NCI-H128 (cell line): Measurements from ENCODE around the gene CYP4F3.
"Not testable (repeated sequence)": the region's sequence is repeated elsewhere in the genome, so short reads cannot be mapped to it uniquely, and the experiment has no call there.

Experiments used
- DNase-seq: peaks from one replicate; lab custom pipeline; 2025; ENCODE audit not compliant: unreplicated experiment; lab: John Stamatoyannopoulos, UW

The CYP4F3 gene

DNA sequence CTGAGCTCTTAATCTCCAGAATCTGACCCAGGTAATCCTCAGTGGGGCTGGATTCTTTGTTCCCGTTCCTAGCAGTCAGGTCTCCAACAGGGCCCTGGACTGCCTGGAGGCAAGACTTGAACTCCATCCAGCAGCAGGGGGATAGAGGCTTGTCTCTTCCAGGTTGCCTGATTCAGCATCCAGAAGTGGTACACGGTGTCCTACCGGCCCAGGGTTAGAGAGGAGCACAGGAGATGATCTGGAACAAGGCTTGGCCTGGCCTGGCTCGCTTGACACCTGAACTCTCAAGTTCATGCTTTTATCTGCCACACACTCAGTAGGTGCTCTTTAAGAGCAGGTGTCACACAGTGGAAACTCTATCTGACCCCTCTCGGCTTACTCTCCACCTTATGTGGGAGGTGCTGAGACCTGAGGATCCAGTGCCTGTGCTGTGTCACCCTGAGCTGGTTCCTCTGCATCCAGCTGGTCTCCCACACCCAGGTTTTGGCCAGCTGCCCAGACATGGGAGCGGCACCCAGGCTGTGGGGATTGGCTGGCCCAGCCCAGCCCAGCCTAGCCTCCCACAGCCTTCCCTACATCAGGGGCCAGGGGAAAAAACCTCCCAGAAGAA is at the start of gene CYP4F3:
CYP4F3 (plus strand) TSS at position 604 of the 610 bp plus-strand sequence. CDS start 519 bp downstream, outside the sequence.
- no peak for DNase-seq

DNA sequence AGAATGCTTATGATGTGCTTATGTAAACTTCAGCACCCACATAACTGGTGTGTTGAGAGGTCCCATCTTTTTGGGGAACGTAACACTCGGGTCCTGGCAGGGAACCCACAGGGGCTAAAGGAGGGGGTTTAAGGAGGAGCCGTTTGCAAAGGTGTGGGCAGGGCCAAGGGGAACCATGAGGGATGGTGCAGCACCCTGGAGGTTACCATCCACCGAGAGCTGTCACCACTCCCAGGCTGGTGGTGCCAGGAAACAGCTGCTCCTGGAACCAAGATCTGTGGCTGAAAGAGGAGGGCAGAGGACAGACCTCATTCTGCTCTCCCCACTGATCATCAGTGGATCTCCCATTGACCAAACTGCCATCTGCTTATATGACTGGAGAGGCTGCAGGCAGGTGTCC is 48.9 kb upstream of the CYP4F3 start:
- DNase-seq: no peak

DNA sequence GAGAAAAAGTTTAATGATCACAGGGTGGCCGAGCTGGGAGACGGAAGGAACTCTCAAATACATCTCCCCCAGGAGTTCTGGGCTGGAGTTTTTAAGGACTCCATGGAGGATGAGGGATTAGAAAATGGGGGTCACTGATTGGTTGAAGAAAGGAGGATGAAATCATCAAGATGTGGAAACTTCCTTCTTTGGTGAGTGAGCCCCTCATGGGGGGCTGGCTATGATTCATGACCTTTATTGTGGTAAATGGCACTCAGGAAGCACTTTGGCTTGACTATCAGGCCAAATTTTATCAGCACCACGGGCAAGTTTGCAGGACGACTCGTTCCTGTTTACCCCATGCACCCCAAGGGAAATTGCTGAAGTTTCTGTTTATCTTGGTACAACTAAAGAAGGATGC is 48.2 kb upstream of the CYP4F3 start:
- DNase-seq: not testable (repeated sequence)

- DNase-seq: not testable (repeated sequence)
Measured at GRCh38 chr19:15593766-15594165, 46.9 kb upstream of the CYP4F3 start.

- no peak for DNase-seq
Measured at GRCh38 chr19:15595069-15595468, 45.6 kb upstream of the CYP4F3 start.

DNA sequence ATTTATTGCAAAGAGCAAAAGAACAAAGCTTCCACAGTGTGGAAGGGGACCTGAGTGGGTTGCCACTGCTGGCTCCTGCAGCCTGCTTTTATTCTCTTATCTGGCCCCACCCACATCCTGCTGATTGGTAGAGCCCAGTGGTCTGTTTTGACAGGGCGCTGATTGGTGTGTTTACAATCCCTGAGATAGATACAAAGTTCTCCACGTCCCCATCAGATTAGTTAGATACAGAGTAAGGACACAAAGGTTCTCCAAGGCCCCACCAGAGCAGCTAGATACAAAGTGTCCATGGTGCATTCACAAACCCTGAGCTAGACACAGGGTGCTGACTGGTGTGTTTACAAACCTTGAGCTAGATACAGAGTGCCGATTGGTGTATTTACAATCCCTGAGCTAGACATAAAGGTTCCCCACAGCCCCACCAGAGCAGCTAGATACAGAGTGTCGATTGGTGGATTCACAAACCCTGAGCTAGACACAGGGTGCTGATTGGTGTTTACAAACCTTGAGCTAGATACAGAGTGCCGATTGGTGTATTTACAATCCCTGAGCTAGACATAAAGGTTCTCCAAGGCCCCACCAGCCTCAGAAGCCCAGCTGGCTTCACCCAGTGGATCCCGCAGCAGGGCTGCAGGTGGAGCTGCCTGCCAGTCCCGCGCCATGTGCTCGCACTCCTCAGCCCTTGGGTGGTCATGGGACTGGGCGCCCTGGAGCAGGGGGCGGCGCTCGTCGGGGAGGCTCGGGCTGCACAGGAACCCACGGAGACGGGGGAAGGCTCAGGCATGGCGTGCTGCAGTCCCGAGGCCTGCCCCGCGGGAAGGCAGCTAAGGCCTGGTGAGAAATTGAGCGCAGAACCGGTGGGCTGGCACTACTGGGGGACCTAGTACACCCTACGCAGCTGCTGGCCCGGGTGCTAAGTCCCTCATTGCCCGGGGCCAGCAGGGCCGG is 32.4 kb upstream of the CYP4F3 start:
- not testable (repeated sequence) for DNase-seq

DNA sequence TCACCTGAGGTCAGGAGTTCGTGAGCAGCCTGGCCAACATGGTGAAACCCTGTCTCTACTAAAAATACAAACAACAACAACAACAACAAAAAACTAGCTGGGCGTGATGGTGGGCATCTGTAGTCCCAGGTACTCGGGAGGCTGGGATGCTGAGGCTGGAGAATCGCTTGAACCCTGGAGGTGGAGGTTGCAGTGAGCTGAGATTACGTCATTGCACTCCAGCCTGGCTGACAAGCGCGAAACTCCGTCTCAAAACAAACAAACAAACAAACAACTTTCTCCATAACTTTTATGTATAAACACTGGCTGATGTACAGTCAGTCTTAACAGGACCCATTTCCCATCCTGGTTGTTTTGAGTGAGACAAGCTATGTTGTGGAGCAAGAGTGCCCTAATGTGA is 31.4 kb upstream of the CYP4F3 start:
- DNase-seq: no peak

- DNase-seq: no peak
Measured at GRCh38 chr19:15612342-15612741, 28.4 kb upstream of the CYP4F3 start.

GRCh38 chr19:15613338-15613737 is 27.4 kb upstream of the CYP4F3 start:
- no peak for DNase-seq

DNA sequence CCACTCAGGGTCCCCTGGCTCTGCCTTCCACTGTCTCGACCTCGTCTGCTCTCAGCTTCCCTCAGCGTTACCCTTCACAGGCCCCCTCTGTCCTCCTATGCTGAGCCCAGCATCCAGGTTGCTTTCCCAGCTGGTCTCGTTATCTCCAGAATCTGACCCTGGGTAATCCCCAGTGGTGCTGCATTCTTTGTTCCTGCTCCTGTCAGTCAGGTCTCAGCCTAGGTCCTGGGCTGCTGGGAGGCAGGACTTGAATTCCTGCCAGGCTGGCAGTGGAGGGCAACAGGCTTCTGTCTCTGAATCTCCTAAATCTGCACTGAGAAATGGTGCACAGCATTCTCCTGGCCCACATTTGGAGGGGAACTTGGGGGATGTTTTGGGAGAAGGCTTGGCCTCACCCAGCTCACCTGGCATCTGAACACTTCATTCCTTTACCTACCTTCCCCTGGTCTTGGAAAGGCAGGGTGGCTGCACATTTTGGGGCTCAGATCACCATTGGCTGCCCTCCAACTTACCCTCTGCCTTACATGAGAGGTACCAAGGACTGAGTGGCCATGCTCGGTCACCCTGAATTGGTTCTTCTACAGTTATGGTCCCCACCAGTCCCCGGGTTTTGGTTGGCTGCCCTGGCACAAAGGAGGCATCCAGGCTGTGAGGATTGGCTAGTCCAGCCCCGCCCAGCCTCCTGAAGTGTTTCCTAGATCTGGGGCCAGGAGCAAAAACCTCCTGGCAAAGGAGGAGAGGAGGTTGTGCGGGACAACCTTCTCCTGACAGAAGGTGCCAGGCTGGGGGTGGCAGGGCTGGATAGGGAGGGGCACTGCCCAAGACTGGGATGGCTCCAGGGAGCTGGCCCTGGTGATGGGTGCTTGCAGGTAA is 26.0 kb upstream of the CYP4F3 start, which contains the start of gene CYP4F8:
CYP4F8 (plus strand) TSS at position 712 of the 873 bp plus-strand sequence. CDS start 399 bp downstream, outside the sequence.
- no peak for DNase-seq

GRCh38 chr19:15615526-15615925 is 25.2 kb upstream of the CYP4F3 start:
- DNase-seq: no peak

GRCh38 chr19:15616183-15616582 is 24.5 kb upstream of the CYP4F3 start:
- DNase-seq: no peak

- no peak for DNase-seq
Measured at GRCh38 chr19:15616627-15617270, 23.9 kb upstream of the CYP4F3 start.

GRCh38 chr19:15618321-15618720 is 22.4 kb upstream of the CYP4F3 start:
- no peak for DNase-seq

DNA sequence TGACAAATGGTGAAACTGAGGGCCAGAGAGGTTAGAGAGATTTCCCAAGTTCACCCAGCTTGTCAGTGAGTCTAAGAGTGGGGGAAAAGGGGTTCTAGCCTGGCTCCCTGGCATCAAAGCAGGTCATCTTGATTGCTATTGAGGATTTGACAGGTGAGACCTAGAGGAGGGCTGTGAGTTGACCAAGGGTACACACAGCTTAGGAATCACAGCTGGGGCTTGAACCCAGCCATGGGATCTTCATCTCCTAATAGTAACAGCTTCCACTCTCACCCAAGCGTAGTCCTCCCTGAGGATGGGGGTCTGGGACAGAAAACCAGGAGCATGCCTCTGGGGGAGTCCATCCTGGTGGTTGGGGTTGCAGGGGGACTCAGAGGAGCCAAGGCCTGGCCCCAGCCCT is 18.9 kb upstream of the CYP4F3 start:
- DNase-seq: no peak

DNA sequence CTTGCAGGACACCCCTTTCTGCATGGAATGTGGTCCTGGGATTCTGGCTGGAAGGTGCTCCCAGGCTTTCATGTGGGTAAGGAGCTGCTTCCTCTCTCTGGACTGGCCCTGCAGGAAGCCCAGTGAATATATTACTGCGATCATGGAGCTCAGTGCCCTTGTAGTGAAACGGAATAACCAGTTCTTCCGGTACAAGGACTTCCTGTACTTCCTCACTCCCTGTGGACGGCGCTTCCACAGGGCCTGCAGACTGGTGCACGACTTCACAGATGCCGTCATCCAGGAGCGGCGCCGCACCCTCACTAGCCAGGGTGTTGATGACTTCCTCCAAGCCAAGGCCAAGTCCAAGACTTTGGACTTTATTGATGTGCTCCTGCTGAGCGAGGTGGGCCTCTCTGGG is 17.7 kb upstream of the CYP4F3 start:
- no peak for DNase-seq

GRCh38 chr19:15623711-15624318 is 16.9 kb upstream of the CYP4F3 start:
- DNase-seq: no peak

DNA sequence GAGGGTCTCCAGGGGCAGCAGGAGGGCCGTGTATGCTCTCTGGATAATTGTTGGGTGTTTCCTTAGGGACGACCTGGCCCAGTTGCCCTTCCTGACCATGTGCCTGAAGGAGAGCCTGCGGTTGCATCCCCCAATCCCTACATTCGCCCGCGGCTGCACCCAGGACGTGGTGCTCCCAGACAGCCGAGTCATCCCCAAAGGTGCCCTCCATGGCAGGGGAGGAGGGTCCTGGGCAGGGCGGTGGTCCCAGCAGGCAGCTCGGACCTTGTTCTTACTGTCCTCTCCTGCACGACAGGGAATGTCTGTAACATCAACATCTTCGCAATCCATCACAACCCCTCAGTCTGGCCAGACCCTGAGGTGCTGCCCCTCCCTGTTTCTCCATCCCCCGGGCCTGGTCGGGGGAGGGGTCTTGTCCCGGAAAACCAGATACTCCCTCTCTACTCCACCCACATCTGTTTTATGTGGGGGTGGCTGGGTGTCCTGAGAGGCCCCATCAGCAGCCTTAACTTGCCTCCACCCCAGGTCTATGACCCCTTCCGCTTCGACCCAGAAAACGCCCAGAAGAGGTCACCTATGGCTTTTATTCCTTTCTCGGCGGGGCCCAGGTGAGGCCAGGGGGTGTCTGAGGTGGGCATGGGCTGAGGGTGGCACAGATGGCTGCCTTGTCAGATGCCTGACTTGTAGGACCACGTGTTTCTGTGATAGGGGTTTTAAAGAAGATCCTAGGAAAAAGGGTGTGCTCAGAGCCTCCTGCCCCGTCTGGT is 12.3 kb upstream of the CYP4F3 start:
- no peak for DNase-seq
